Activated CD8-positive, alpha-beta memory T cell treated with anti-CD3 and anti-CD28 coated beads for 4 hours (primary cell): ENCODE measurements around the gene HDAC1.
"Not testable (repeated sequence)": the region's sequence is repeated elsewhere in the genome, so short reads cannot be mapped to it uniquely, and the experiment has no call there.

Source experiments
- DNase-seq, 2 donors: peaks; one replicate each; pipeline ENCODE4 v3.0.0-alpha.2; 2020; ENCODE audit warnings: low read depth in 2 of 2

The HDAC1 gene

GRCh38 chr1:32274646-32275340 is 17.1 kb upstream of the HDAC1 start:
- DNase-seq, result no peak

- no peak for DNase-seq
These were observed 16.5 kb upstream of the HDAC1 start for GRCh38 chr1:32275424-32275823.

DNA sequence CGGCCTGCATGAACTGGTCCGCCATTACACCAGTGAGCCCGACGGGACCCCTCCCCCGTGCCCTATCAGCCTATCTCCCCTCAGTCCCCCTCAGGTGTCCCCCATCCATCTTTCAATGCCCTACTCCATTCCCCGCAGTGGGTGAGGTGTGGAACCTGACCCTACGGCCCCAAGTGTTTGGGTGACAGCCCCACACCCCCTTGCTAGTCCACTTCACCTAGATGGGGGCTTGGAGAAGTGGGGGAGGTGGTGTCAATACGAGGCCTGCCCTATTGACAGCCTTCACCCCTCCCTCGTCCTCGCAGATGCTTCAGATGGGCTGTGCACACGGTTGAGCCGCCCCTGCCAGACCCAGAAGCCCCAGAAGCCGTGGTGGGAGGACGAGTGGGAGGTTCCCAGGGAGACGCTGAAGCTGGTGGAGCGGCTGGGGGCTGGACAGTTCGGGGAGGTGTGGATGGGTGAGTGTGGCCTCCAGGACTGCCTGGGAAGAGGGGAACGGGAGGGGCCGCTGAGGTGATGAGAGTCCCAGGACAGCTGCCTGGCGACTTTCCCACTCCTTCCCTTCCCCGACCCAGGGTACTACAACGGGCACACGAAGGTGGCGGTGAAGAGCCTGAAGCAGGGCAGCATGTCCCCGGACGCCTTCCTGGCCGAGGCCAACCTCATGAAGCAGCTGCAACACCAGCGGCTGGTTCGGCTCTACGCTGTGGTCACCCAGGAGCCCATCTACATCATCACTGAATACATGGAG is 15.7 kb upstream of the HDAC1 start:
- DNase-seq, result no peak

DNA sequence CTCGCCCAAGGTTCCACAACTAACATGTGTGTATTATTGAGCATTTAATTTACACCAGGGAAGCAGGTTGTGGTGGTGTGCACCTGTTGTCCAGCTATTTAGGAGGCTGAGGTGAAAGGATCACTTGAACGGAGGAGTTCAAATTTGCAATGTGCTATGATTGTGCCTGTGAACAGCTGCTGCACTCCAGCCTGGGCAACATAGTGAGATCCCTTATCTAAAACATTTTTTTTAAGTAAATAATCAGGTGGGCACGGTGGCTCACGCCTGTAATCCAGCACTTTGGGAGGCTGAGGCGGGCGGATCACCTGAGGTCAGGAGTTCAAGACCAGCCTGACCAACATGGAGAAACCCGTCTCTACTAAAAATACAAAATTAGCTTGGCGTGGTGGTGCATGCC is 7.1 kb upstream of the HDAC1 start:
- DNase-seq, result not testable (repeated sequence)

DNA sequence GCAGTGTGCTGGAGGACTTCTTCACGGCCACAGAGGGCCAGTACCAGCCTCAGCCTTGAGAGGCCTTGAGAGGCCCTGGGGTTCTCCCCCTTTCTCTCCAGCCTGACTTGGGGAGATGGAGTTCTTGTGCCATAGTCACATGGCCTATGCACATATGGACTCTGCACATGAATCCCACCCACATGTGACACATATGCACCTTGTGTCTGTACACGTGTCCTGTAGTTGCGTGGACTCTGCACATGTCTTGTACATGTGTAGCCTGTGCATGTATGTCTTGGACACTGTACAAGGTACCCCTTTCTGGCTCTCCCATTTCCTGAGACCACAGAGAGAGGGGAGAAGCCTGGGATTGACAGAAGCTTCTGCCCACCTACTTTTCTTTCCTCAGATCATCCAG is 6.2 kb upstream of the HDAC1 start:
- no peak for DNase-seq

- no peak for DNase-seq
These were observed 5.1 kb upstream of the HDAC1 start for GRCh38 chr1:32286763-32287162.

GRCh38 chr1:32289256-32289655 is 2.6 kb upstream of the HDAC1 start:
- DNase-seq, result no peak

DNA sequence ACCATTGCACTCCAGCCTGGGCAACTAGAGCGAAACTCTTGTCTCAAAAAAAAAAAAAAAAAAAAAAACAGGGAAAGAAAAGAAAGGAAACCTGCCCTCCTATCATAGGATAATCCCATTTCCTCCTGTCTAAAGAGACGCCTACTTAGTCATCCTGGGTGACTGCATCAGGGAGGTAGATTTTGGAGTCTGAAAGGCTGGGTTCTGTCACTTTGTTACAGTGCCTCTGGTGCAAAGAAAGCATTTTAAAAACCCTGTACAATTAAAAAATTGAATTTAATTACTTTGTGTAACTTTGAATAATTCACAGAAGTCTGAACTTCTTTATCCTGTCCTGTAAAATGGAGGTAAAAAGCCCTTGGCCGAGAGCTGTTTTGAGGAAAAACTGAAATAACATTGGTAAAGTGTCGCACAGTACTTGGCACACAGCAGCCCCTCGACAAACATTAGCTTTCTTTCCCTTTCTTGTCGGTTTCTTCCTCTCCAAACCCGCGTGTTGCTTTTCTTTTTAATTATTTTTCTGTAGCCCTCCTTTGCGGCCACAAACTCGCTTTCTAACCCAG is 657 bp upstream of the HDAC1 start:
- no peak for DNase-seq

GRCh38 chr1:32298211-32298610 is 6.3 kb downstream of the HDAC1 start:
- DNase-seq, result not testable (repeated sequence)

- no peak for DNase-seq
These were observed 7.4 kb downstream of the HDAC1 start for GRCh38 chr1:32299327-32299726.

DNA sequence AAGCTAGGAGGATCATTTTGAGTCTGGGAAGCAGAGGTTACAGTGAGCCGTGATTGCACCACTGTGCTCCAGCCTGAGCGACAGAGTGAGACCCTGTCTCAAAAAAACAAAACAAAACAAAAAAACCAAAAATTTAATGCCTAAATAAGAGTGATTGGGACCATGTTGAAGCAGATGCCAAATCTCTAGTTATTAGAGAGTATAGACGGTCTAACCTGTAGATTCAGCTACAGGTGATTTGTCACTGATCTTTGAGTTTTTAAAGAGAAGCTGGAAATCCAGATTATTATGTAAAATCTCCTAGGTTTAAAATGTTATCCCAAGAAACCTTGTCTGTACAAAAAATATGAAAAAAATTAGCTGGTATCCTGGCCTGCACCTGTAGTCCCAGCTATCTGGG is 11.5 kb downstream of the HDAC1 start:
- no peak for DNase-seq

GRCh38 chr1:32303997-32304622 is 12.2 kb downstream of the HDAC1 start:
- DNase-seq, result no peak

- no peak for DNase-seq
These were observed 13.4 kb downstream of the HDAC1 start for GRCh38 chr1:32305310-32305709.

GRCh38 chr1:32307324-32307723 is 15.4 kb downstream of the HDAC1 start:
- DNase-seq, result no peak

GRCh38 chr1:32309960-32310359 is 18.1 kb downstream of the HDAC1 start:
- DNase-seq, result no peak

GRCh38 chr1:32311709-32312393 is 20.0 kb downstream of the HDAC1 start:
- no peak for DNase-seq

- no peak for DNase-seq
These were observed 25.0 kb downstream of the HDAC1 start for GRCh38 chr1:32316903-32317277.

DNA sequence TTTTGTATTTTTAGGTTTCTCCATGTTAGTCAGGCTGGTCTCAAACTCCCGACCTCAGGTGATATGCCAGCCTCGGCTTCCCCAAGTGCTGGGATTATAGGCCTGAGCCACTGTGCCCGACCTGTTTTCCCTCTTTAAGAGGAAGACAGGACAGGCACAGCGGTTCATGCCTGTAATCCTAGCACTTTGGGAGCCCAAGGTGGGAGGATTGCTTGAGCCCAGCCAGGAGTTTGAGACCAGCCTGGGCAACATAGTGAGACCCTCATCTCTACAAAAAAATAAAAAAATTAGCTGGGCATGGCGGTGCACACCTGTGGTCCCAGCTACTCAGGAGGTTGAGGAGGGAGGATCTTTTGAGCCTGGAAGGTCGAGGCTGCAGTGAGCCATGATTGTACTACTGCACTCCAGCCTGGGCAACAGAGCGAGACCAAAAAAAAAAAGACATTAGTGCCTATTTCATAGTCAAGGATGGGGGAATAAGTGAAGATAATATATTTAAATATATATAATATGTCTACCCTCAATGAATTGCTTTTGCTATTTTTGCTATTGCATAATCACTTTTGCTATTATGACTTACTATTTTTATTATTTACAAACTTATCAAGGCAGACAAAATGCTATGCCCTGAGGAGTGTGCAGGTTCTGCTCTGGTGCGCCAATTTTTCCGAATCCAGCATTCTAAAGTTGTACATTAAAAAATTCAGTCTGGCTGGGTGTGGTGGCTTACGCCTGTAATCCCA is 26.4 kb downstream of the HDAC1 start:
- no peak for DNase-seq

- no peak for DNase-seq
These were observed 29.9 kb downstream of the HDAC1 start for GRCh38 chr1:32321712-32322291.

GRCh38 chr1:32327204-32327603 is 35.3 kb downstream of the HDAC1 start:
- DNase-seq, result no peak

- no peak for DNase-seq
These were observed 38.1 kb downstream of the HDAC1 start for GRCh38 chr1:32329931-32330466.
